NB4 (cell line): ENCODE data around the gene ENTPD2.

Experiments used
- CTCF ChIP-seq: IDR thresholded peaks from one replicate; pipeline ENCODE4 v1.5.1; 2012; ENCODE audit warnings: low read depth, low read length
- MAX ChIP-seq: IDR thresholded peaks from 2 replicates; pipeline ENCODE4 v1.6.1; 2011; ENCODE audit warnings: low read depth, low read length

- no peak for TF ChIP-seq MAX
- TF ChIP-seq CTCF, result no peak
These were observed 34.9 kb downstream of the ENTPD2 start for GRCh38 chr9:137018761-137019559.
